ENCODE measurements around the gene LRP4.

LRP4 gene

GRCh38 chr11:46892838-46893237 lies 25.5 kb downstream of the LRP4 start:
- no peak for FAIRE-seq

- no peak for FAIRE-seq
Observed at GRCh38 chr11:46892109-46892508, 26.2 kb downstream of the LRP4 start.

GRCh38 chr11:46890665-46891064 lies 27.7 kb downstream of the LRP4 start:
- peak; percentile 49 for FAIRE-seq

- FAIRE-seq = peak; percentile 55
Observed at GRCh38 chr11:46889689-46890475, 28.5 kb downstream of the LRP4 start.

- FAIRE-seq = no peak
Observed at GRCh38 chr11:46889251-46889650, 29.1 kb downstream of the LRP4 start.

GRCh38 chr11:46888636-46889035 lies 29.7 kb downstream of the LRP4 start:
- no peak for FAIRE-seq

GRCh38 chr11:46886211-46886610 lies 32.1 kb downstream of the LRP4 start:
- no peak for FAIRE-seq

GRCh38 chr11:46879056-46879585 lies 39.2 kb downstream of the LRP4 start:
- FAIRE-seq = no peak

- FAIRE-seq = no peak
Observed at GRCh38 chr11:46877580-46877979, 40.8 kb downstream of the LRP4 start.

GRCh38 chr11:46876471-46876870 lies 41.9 kb downstream of the LRP4 start:
- FAIRE-seq = no peak

- FAIRE-seq = no peak
Observed at GRCh38 chr11:46874586-46874985, 43.8 kb downstream of the LRP4 start.

GRCh38 chr11:46868912-46869311 lies 49.4 kb downstream of the LRP4 start:
- FAIRE-seq = no peak

GRCh38 chr11:46865340-46865739 lies 53.0 kb downstream of the LRP4 start:
- FAIRE-seq = no peak

GRCh38 chr11:46860218-46860617 lies 58.1 kb downstream of the LRP4 start:
- no peak for FAIRE-seq

GRCh38 chr11:46858920-46859546 lies 59.3 kb downstream of the LRP4 start:
- FAIRE-seq = no peak

- FAIRE-seq = no peak
Observed at GRCh38 chr11:46857666-46858065, 60.7 kb downstream of the LRP4 start.

- FAIRE-seq = no peak
Observed at GRCh38 chr11:46856605-46857343, 61.6 kb downstream of the LRP4 start.

- no peak for FAIRE-seq
Observed at GRCh38 chr11:46855863-46856262, 62.5 kb downstream of the LRP4 start.

- no peak for FAIRE-seq
Observed at GRCh38 chr11:46855167-46855566, 63.2 kb downstream of the LRP4 start.

- no peak for FAIRE-seq
Observed at GRCh38 chr11:46850829-46851380, 67.4 kb downstream of the LRP4 start.

- no peak for FAIRE-seq
Observed at GRCh38 chr11:46849631-46850030, 68.7 kb downstream of the LRP4 start.

GRCh38 chr11:46846510-46846830 lies 71.9 kb downstream of the LRP4 start:
- FAIRE-seq = no peak

- FAIRE-seq = peak; percentile 85
Observed at GRCh38 chr11:46845740-46846509, 72.4 kb downstream of the LRP4 start, which contains the start of gene CKAP5. CKAP5 (minus strand) TSS chr11:46846280; CDS start chr11:46821231, 25,049 bp downstream.
